ENCODE measurements around the gene MEPCE. TPM values are rescaled to one million over a fixed set of nuclear protein-coding genes. Genes with fewer than 3 reads are reported as not detected.

The MEPCE gene
- total and polyA plus RNA-seq, 10 of the 15 experiments (the other 5 are each of a cell fraction or from before 2014, with no cell fraction given) = 8.2 to 48.0 (median 22.1) TPM

- TF ChIP-seq USF2 (IDR thresholded peaks at IDR 0.05; ENCODE audit: borderline replicate concordance, low read depth, low read length) = no peak
- peak; percentile 95 for TF ChIP-seq NBN (IDR thresholded peaks at IDR 0.05)
- no peak for TF ChIP-seq ZNF622 (IDR thresholded peaks at IDR 0.05)
- TF ChIP-seq WRNIP1 (IDR thresholded peaks at IDR 0.05; ENCODE audit: borderline replicate concordance, low read depth, low read length) = 0 out of 2 replicates have a peak, but pooled peaks have one; percentile 32
- peak; percentile 94; the same call in 1 of the 2 replicates for TF ChIP-seq RB1 (IDR thresholded peaks at IDR 0.05; ENCODE audit: borderline replicate concordance)
- peak; percentile 66 for TF ChIP-seq PBX3 (IDR thresholded peaks at IDR 0.05; ENCODE audit: insufficient replicate concordance, low read depth, low read length)
- peak; percentile 79 for TF ChIP-seq SP1 (IDR thresholded peaks at IDR 0.05; ENCODE audit: low read depth, low read length)
- TF ChIP-seq ZNF384 (IDR thresholded peaks at IDR 0.05; ENCODE audit: borderline replicate concordance, low read depth, low read length) = no peak
Measured at GRCh38 chr7:100428199-100428966, 1.2 kb upstream of the MEPCE start, which contains the start of gene ZCWPW1 (continued).

Data from GM12878 (cell line).